ENCODE results near the gene ST6GALNAC4.
A peak's percentile ranks its signal among the peaks of the same experiment; 100 is the strongest.

DNA sequence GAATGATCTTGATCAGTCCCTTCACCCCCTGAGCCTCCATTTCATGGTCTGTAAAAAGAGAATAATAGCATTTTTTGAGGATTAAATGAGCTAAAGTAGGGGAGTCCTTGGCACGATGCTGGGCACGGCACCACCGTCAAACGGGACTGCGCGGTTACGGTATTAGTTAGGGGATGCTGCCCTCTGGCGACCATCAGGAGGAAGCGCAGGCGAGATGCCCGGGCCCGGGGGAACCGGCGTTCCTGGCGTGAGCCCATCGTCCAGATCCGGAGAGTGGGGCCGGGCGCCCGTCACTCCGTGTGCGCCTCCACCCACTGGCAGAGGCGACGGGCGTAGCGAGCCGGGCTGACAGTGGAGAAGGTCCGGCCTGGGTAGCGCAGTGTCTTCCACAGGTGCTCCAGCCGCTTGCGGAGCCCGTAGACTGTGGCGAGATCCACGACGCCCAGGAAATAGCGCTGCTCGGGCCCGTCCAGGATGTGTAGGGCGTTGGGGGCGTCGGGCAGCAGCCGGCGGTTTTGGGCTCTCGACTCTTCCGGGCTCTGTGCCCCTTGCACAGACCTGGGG, 4.8 kb upstream of the ST6GALNAC4 start:
- TF ChIP-seq, protein P1, sequence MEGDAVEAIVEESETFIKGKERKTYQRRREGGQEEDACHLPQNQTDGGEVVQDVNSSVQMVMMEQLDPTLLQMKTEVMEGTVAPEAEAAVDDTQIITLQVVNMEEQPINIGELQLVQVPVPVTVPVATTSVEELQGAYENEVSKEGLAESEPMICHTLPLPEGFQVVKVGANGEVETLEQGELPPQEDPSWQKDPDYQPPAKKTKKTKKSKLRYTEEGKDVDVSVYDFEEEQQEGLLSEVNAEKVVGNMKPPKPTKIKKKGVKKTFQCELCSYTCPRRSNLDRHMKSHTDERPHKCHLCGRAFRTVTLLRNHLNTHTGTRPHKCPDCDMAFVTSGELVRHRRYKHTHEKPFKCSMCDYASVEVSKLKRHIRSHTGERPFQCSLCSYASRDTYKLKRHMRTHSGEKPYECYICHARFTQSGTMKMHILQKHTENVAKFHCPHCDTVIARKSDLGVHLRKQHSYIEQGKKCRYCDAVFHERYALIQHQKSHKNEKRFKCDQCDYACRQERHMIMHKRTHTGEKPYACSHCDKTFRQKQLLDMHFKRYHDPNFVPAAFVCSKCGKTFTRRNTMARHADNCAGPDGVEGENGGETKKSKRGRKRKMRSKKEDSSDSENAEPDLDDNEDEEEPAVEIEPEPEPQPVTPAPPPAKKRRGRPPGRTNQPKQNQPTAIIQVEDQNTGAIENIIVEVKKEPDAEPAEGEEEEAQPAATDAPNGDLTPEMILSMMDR (IDR thresholded peaks at IDR 0.05), result peak; percentile 96 to 99 (median 98)
- TF ChIP-seq POLR2A (IDR thresholded peaks at IDR 0.05) (no peak), POLR2AphosphoS5 (IDR thresholded peaks at IDR 0.05) (peak in 1 of 3 donors; percentile 7)

All from transverse colon (tissue), 4 donors.